Activated CD4-positive, alpha-beta memory T cell treated with anti-CD3 and anti-CD28 coated beads for 36 hours (primary cell): ENCODE results near the gene MRM3. TPM values are rescaled to one million over a fixed set of nuclear protein-coding genes. Genes with fewer than 3 reads are reported as not detected.
A peak's percentile ranks its signal among the peaks of the same experiment; 100 is the strongest.
"Not testable (repeated sequence)": the region's sequence is repeated elsewhere in the genome, so short reads cannot be mapped to it uniquely, and the experiment has no call there.

Source experiments
- CTCF ChIA-PET: fragments of 350-600 bp; sonication (Branson Sonifier 250); formaldehyde crosslinking; loops from one replicate; lab custom pipeline; 2021; ENCODE audit warnings: antibody characterized with exemption, inconsistent platforms; lab: Charles Lee
- POLR2A ChIA-PET: fragments of 350-600 bp; sonication (Branson Sonifier 250); formaldehyde crosslinking; loops from one replicate; lab custom pipeline; 2021; ENCODE audit warnings: antibody characterized with exemption; lab: Charles Lee
- DNase-seq: peaks from one replicate; pipeline ENCODE4 v3.0.0-alpha.2; 2020
- H3K27ac Mint-ChIP-seq: one replicate; pipeline ENCODE4 v1.8.0; 2021; ENCODE audit warnings: mixed read lengths
- H3K27me3 Mint-ChIP-seq: one replicate; pipeline ENCODE4 v1.8.0; 2021; ENCODE audit warnings: mixed read lengths
- H3K36me3 Mint-ChIP-seq: one replicate; pipeline ENCODE4 v1.8.0; 2021; ENCODE audit warnings: mixed read lengths
- H3K4me1 Mint-ChIP-seq: one replicate; pipeline ENCODE4 v1.8.0; 2021; ENCODE audit warnings: low read depth, mixed read lengths
- H3K4me3 Mint-ChIP-seq: one replicate; pipeline ENCODE4 v1.8.0; 2021; ENCODE audit warnings: mild to moderate bottlenecking, mixed read lengths
- H3K9me3 Mint-ChIP-seq: one replicate; pipeline ENCODE4 v1.8.0; 2021; ENCODE audit warnings: mixed read lengths
- intact Hi-C: fragments of 100-400 bp; cut with micrococcal nuclease; formaldehyde crosslinking; loops from one replicate; pipeline ENCODE4 v1.15.1; 2023
- total RNA-seq, 2 experiments: library from RNA; stranded (reverse); gene quantifications; one replicate each; pipeline ENCODE4 v1.2.3, GENCODE V29; 2021

Gene MRM3
- total RNA-seq, 2 experiments from 2014 or later = 24.6 to 26.1 TPM

DNA sequence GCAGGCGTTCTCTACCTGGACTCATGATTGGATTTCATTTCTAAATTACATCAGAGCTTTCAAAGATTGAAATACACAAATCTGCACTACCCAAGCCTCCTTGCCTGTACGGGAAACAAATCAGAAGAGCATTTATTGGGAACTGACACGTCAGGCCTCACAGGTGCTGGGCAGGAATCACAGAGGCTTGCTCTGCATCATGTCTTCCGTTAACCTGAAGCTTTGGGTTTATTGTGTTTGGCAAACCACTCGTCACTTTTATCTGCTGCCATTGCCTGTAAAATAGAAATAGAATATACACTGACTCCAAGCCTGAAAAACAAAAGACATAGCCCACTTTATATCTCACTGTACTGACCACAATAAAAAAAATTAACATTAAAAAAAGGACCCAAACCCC lies 22.2 kb upstream of the MRM3 start:
- Mint-ChIP-seq H3K27ac (no peak overlapping the region), H3K4me3 (no peak overlapping the region), H3K27me3 (no peaks in the 10 kb centered on the region), H3K4me1 (no peaks in the 10 kb centered on the region), H3K36me3 (peaks cover 34% of the 10 kb centered on the region), H3K9me3 (peaks cover 9% of the 10 kb centered on the region)
- POLR2A ChIA-PET = no interaction called here
- intact Hi-C loops = no loop called here
- CTCF ChIA-PET = no interaction called here
- no peak for DNase-seq

DNA sequence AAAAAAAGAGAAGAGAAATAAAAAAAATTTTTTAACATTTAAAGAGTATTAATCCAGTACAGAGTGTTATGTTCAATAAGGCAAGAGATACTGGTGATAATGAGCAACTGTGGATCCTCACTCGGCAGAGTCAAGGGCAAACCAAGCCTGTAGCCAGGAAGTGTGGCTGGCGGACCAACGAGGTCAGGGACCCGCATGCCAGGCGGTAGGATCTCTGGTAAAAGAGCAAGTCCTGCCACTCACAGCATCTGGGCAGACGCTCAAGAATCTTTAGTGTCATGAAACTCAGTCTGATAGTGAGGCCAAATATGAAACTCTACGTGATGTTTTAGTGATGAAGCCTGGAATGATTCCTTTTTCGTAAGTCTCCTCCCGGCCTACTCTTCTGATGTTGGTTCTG lies 21.8 kb upstream of the MRM3 start:
- no peak for DNase-seq
- Mint-ChIP-seq H3K36me3 (peaks cover 32% of the 10 kb centered on the region), H3K27me3 (no peaks in the 10 kb centered on the region), H3K4me1 (no peaks in the 10 kb centered on the region), H3K4me3 (no peak overlapping the region), H3K27ac (no peak overlapping the region), H3K9me3 (peaks cover 5% of the 10 kb centered on the region)
- intact Hi-C loops = no loop called here
- CTCF ChIA-PET = no interaction called here
- POLR2A ChIA-PET = no interaction called here

DNA sequence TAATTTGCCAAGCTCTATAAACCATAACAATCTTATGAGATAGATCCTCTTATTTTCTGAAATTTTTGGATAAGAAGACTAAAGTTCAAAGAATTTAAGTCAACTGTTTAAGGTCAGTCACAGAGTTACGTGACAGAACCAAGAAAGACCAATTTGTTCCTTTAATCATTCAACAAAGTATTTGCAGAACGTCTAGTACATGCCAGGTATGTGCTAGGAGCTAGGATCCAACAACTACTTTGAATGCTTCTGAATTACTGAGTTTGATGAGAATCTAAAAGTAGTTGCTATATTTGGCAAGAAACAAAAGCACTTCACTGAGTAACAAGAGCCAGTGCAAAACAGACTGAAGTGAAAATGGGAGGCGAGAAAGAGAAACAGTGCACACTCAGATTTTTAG lies 15.1 kb upstream of the MRM3 start:
- no peaks in the 10 kb centered on the region for H3K9me3 Mint-ChIP-seq

DNA sequence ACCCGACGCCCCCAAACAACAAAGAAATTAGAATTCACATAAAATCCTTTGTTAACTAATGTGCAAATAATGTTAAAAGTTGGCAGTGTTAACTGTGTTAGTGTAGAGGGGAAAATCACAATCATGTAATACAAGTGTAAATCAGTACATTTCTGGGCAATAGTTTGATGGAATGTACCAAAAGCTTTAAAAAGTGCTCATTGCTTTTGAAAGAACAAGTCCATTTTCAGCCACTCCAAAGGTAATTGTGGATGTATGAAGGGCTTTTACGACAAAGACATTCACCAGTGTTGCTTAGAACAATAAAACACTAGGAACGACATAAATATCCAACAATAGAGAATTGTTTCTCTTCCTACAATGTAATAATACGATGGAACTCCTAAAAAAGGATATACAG lies 9.1 kb upstream of the MRM3 start:
- CTCF ChIA-PET = interaction anchor here (1.5 kb wide), 1 partner anchor 18 kb away, joined by 4 read pairs; no protein-coding TSS in a partner anchor
- intact Hi-C loops = no loop called here
- Mint-ChIP-seq H3K27ac (peak overlapping the region; percentile 90), H3K27me3 (no peaks in the 10 kb centered on the region), H3K4me1 (peaks cover 22% of the 10 kb centered on the region), H3K36me3 (peaks cover 62% of the 10 kb centered on the region), H3K9me3 (no peaks in the 10 kb centered on the region), H3K4me3 (no peak overlapping the region)
- no peak for DNase-seq
- POLR2A ChIA-PET = interaction anchor here (1.3 kb wide), 1 partner anchor 9 kb away, joined by 7 read pairs; the partner anchor contains the start of genes GLOD4 and MRM3

More for the DNA sequence above, 15.1 kb upstream of the MRM3 start:
- H3K4me3 Mint-ChIP-seq = no peak overlapping the region
- intact Hi-C loops = no loop called here
- H3K36me3 Mint-ChIP-seq = peaks cover 34% of the 10 kb centered on the region
- ChIA-PET CTCF (no interaction called here), POLR2A (no interaction called here)
- H3K4me1 Mint-ChIP-seq = no peaks in the 10 kb centered on the region
- DNase-seq = no peak
- no peak overlapping the region for H3K27ac Mint-ChIP-seq
- no peaks in the 10 kb centered on the region for H3K27me3 Mint-ChIP-seq

DNA sequence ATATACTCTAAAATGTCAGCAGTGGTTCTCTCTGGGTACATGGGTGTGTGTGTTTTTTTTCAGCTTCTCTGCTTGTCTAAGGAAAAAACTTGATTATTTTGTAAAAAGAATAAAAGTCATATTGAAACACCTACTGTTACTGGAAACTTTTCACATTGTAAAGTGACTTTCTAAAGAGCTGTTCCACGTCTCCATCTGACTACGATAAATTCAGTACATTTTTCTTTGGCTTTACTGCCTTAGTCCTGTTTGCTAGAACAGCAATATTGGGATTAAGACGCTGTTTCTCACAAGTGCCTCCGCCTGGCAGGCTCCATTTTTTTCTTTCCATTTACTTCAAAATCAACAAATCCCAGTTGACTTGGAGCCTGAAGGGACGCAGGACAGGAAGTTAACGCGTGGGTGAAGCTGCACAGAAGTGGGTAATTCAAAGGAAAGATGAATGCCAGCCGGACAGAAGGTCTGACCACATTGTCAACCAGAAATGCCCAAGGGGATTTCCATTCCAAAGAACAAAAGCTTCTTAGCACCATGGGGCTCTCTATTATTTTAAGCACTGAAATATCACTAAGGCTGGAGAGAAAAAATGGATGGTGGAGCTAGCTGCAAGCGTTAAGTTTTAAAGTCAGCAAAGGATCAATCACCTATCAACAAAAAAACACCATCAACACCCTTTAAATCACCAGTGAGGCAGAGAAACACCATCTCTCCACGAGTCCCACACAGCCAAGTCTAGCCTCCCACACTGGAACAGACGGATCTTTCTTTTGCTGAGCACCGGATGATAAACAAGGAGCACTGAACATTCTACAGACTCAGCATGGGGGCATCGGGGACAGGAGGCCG lies 8.5 kb upstream of the MRM3 start:
- POLR2A ChIA-PET = interaction anchor here (1.3 kb wide), 1 partner anchor 8 kb away, joined by 7 read pairs; the partner anchor contains the start of genes GLOD4 and MRM3
- Mint-ChIP-seq H3K27ac (peak overlapping the region; percentile 90), H3K36me3 (peaks cover 66% of the 10 kb centered on the region), H3K4me1 (peaks cover 22% of the 10 kb centered on the region), H3K4me3 (peak overlapping the region; percentile 20), H3K27me3 (no peaks in the 10 kb centered on the region), H3K9me3 (no peaks in the 10 kb centered on the region)
- CTCF ChIA-PET = interaction anchor here (0.6 to 1.5 kb wide), 4 partner anchors 10 to 207 kb away, joined by 3 to 5 read pairs (median 4); partner anchors contain the start of gene GEMIN4
- DNase-seq = peak; percentile 30
- intact Hi-C loops = no loop called here

DNA sequence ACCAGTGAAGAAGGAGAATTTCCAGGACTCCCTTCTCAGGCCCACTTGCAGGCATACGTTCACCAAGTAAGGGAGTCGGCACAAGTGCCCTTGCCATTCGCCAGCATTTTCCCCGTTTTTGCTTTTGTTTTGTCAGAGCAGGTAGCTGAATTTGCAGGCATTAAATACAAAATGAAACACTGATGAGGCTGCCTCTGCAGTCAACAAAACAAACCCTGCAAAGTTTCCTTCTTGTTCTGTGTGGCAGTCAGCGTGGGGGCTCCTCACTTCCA lies 7.9 kb upstream of the MRM3 start:
- POLR2A ChIA-PET = interaction anchor here (1.3 kb wide), 1 partner anchor 8 kb away, joined by 7 read pairs; the partner anchor contains the start of genes GLOD4 and MRM3
- CTCF ChIA-PET = interaction anchor here (0.6 to 1.5 kb wide), 4 partner anchors 10 to 207 kb away, joined by 3 to 5 read pairs (median 4); partner anchors contain the start of gene GEMIN4
- intact Hi-C loops = no loop called here

DNA sequence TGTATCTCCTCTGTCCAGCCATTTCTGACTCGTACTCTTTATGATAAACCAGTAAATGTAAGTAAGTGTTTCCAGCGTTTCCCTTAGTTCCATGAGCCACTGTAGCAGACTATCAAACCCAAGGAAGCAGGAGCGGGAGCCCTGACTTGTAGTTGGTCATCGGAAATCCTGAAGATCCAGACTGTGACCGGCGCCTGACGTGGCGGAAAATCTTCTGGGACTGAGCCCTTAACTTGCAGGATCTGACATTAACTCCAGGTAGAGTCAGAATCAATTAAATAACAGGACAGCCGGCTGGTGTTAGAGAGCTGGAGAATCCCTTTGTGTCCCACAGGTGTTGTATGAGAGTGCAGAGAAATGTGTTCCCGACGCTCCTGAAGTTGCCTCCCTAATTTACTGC lies 4.1 kb upstream of the MRM3 start:
- Mint-ChIP-seq H3K4me3 (no peak overlapping the region), H3K4me1 (peaks cover 30% of the 10 kb centered on the region), H3K36me3 (peaks cover 51% of the 10 kb centered on the region), H3K9me3 (no peaks in the 10 kb centered on the region), H3K27ac (no peak overlapping the region), H3K27me3 (no peaks in the 10 kb centered on the region)
- intact Hi-C loops = no loop called here
- ChIA-PET POLR2A (no interaction called here), CTCF (interaction anchor here (0.6 kb wide), 2 partner anchors 10 to 623 kb away, joined by 3 read pairs; no protein-coding TSS in a partner anchor)
- DNase-seq = no peak

More for the DNA sequence above, 7.9 kb upstream of the MRM3 start:
- Mint-ChIP-seq H3K4me1 (peaks cover 22% of the 10 kb centered on the region), H3K36me3 (peaks cover 64% of the 10 kb centered on the region), H3K27me3 (no peaks in the 10 kb centered on the region), H3K9me3 (no peaks in the 10 kb centered on the region), H3K27ac (peak overlapping the region; percentile 90), H3K4me3 (no peak overlapping the region)
- DNase-seq = no peak

DNA sequence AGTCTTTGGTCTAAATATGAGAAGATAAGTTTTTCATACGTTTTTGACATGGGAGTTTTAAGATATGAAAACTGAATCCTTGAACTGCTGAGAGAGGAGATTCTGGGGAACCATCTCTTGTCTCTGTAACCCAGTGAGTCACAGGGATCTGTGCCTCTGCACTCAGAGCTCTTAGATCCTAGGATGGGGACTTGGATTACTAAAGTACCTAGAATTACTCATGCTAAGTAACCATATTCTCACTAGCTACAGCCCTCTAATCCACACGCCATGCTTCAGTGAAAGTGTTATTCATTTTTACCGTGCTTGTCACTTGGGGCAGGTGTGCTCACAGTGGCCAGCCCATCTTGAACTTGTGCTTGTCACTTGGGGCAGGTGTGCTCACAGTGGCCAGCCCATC lies 2.0 kb downstream of the MRM3 start:
- peak; percentile 24 for DNase-seq
- Mint-ChIP-seq H3K4me3 (peak overlapping the region; percentile 97), H3K36me3 (peaks cover 17% of the 10 kb centered on the region), H3K27ac (peak overlapping the region; percentile 40), H3K27me3 (no peaks in the 10 kb centered on the region), H3K4me1 (peaks cover 37% of the 10 kb centered on the region), H3K9me3 (no peaks in the 10 kb centered on the region)
- intact Hi-C loops = loop anchor here (5.0 to 10.0 kb wide), 2 partner anchors 69 to 198 kb away; partner anchors contain the start of gene VPS53
- CTCF ChIA-PET = interaction anchor here (0.6 to 0.7 kb wide), 2 partner anchors 10 to 197 kb away, joined by 3 read pairs; no protein-coding TSS in a partner anchor
- POLR2A ChIA-PET = no interaction called here

DNA sequence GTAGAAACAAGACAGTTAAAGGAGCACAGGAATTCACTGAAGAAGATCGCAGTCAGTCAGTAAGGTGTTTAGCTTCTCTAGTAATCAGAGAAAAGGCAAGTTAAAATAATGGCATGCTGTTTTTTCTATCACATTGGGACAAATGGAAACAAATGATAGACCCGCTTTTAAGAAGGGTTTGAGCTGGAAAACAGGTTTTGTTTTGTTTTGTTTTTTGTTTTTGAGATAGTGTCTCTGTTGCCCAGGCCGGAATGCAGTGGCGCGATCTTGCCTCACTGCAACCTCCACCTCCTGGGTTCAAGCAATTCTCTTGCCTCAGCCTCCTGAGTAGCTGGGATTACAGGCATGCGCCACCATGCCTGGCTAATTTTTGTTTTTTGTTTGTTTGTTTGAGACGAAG lies 3.7 kb downstream of the MRM3 start:
- H3K27me3 Mint-ChIP-seq, POLR2A ChIA-PET, DNase-seq, H3K4me3 Mint-ChIP-seq, H3K27ac Mint-ChIP-seq, H3K9me3 Mint-ChIP-seq: not testable (repeated sequence)
- CTCF ChIA-PET = interaction anchor here (0.6 to 0.9 kb wide), 2 partner anchors 9 to 189 kb away, joined by 4 to 6 read pairs; no protein-coding TSS in a partner anchor
- H3K36me3 Mint-ChIP-seq = peaks cover 23% of the 10 kb centered on the region
- peaks cover 32% of the 10 kb centered on the region for H3K4me1 Mint-ChIP-seq
- intact Hi-C loops = loop anchor here (10.0 kb wide), 1 partner anchor 71 kb away; the partner anchor contains the start of gene VPS53

DNA sequence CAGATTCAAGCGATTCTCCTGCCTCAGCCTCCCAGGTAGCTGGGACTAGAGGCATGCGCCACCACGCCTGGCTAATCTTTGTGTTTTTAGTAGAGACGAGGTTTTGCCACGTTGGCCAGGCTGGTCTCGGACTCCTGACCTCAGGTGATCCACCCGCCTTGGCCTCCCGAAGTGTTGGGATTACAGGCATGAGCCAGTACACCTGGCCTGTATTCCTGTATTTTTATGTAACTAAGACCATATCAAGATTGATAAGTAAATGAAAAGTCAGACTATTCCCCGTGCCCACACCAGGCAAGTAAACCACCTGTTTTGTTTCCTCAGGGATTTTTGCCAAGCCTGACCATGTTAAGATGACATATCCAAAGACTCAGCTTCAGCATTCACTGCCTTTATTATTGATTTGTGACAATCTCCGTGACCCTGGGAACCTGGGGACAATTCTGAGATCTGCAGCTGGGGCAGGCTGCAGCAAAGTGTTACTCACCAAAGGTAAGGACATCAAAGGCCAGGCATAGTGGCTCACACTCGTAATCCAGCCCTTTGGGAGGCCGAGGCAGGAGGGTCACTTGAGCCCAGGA lies 5.6 kb downstream of the MRM3 start:
- H3K4me1 Mint-ChIP-seq = peaks cover 27% of the 10 kb centered on the region
- H3K4me3 Mint-ChIP-seq = no peak overlapping the region
- DNase-seq = no peak
- no peaks in the 10 kb centered on the region for H3K9me3 Mint-ChIP-seq
- CTCF ChIA-PET = no interaction called here
- H3K36me3 Mint-ChIP-seq = peaks cover 30% of the 10 kb centered on the region
- H3K27me3 Mint-ChIP-seq = no peaks in the 10 kb centered on the region
- POLR2A ChIA-PET = no interaction called here
- no peak overlapping the region for H3K27ac Mint-ChIP-seq
- intact Hi-C loops = loop anchor here (10.0 kb wide), 1 partner anchor 73 kb away; the partner anchor contains the start of gene VPS53

DNA sequence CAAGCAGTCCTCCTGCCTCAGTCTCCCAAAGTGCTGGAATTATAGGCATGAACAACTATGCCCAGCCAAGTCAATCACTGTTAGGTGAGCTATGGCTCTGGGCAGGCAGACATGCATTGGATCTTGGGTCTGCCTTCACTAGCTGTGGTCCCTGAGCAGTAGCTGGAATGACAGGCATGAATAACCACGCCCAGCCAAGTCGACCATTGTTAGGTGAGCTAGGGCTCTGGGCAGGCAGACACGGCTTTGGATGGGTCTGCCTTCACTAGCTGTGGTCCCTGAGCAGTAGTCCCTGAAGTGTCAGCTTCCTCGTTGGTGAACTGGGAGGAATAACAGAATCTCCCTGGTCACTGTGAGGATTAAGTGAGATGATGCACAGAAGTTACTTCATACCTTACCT lies 6.4 kb downstream of the MRM3 start:
- H3K4me1 Mint-ChIP-seq = peaks cover 19% of the 10 kb centered on the region
- intact Hi-C loops = loop anchor here (10.0 kb wide), 1 partner anchor 74 kb away; the partner anchor contains the start of gene VPS53
- CTCF ChIA-PET = interaction anchor here (0.6 kb wide), 1 partner anchor 11 kb away, joined by 3 read pairs; no protein-coding TSS in a partner anchor
- no peaks in the 10 kb centered on the region for H3K27me3 Mint-ChIP-seq
- no peak overlapping the region for H3K27ac Mint-ChIP-seq
- H3K9me3 Mint-ChIP-seq = no peaks in the 10 kb centered on the region
- POLR2A ChIA-PET = no interaction called here
- no peak for DNase-seq
- H3K36me3 Mint-ChIP-seq = peaks cover 31% of the 10 kb centered on the region
- H3K4me3 Mint-ChIP-seq = no peak overlapping the region
